Stimulated activated CD4-positive, alpha-beta T cell treated with anti-CD3 and anti-CD28 coated beads, Interleukin-2, amount 100 ng/mL, for 24 hours (primary cell): ENCODE measurements around the gene PDLIM1.
A peak's percentile ranks its signal among the peaks of the same experiment; 100 is the strongest.

Source experiments
- DNase-seq, 2 donors: peaks; one replicate each; pipeline ENCODE4 v3.0.0-alpha.2; 2020

PDLIM1 gene, protein sequence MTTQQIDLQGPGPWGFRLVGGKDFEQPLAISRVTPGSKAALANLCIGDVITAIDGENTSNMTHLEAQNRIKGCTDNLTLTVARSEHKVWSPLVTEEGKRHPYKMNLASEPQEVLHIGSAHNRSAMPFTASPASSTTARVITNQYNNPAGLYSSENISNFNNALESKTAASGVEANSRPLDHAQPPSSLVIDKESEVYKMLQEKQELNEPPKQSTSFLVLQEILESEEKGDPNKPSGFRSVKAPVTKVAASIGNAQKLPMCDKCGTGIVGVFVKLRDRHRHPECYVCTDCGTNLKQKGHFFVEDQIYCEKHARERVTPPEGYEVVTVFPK

GRCh38 chr10:95290461-95291364 is at the start of gene PDLIM1:
PDLIM1 (minus strand) TSS chr10:95291003; CDS start chr10:95290915, 88 bp downstream.
- peak; percentile 18 to 48 for DNase-seq

GRCh38 chr10:95339863-95340262 is 49.1 kb upstream of the PDLIM1 start:
- DNase-seq = no peak

- DNase-seq = no peak
These were observed 46.8 kb upstream of the PDLIM1 start for GRCh38 chr10:95337423-95338160.

DNA sequence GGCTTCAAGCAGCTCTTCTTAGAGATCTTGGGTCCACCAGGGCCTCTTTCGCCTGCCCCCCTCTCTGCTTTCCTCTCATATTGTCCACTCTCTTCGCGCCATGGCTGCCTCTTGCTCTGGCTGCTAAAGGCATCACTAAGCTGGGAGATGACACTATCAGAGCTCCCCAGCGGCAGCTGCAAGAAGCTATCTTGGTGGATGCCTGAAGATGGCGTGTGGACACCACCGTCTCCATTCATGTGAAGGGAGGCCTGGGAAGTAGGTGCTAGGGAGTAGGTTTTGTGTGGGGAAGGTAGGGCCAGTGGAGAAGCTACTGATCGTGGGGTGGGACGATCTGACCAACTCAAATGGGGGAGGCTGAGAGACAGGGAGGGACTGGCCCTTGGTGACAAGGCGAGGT is 45.9 kb upstream of the PDLIM1 start:
- DNase-seq = no peak

DNA sequence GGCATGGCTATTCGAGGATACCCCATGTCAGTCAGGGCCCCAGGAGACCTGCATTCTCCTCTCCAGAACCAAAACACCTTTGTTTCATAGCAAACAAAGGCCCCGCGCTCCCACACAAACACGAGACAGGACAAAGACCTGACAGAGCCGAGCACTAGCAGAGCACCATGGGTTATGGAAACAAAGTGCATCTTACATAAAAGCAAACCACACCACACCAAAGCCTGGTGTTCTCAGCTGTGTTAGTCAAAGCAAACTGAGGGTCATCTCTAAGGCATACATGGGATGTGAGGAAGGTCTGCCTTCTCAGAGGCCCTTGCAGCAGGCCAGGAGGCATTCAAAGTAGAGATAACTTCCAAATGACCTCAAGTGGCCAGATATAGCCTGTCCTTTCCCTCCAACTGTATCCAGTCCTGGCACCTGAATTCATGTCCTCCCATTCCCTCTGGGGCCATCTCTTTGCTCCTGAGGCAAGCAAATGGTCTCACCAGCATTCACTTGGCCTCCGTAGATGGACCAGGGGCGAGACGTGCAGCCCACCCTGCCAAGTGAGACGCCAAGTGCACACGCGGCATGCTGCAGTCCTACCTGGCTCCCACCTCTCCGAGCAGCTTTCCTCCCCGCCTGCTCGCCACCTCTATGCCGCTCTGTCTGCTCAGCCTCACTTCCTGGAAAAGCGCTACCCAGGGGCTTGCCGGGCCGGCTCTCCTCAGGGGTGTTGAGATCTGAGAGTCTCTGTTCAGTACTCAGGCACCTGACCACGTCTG is 45.3 kb upstream of the PDLIM1 start:
- DNase-seq = no peak

- DNase-seq = no peak
These were observed 44.0 kb upstream of the PDLIM1 start for GRCh38 chr10:95334805-95335144.

- DNase-seq = no peak
These were observed 43.4 kb upstream of the PDLIM1 start for GRCh38 chr10:95333997-95334804.

- DNase-seq = no peak
These were observed 42.0 kb upstream of the PDLIM1 start for GRCh38 chr10:95332666-95333249.

DNA sequence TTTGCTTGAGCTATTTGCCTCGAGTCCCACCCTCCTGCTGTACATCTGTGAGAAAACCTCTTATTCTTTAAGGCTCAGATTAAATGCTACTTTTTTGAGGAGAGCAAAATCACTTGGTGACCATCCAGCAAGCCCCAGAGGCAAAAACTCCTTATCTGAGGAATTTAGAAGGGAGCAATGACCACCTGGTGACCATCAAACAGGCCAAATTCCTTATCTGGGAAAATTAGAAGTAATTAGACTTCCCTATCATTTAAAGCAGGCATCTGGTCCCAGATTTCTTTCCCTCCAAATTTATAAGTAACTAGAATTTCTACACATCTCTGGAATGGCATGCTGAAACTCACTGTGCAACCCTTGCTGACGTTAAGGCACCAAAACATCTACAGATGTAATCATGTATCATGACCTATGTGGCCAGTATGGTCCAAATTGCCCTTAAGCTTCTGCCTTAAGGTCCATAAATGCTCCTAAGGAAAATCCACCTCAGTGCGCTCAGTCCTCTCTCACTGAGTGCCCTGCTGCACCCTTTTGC is 40.9 kb upstream of the PDLIM1 start:
- no peak for DNase-seq

DNA sequence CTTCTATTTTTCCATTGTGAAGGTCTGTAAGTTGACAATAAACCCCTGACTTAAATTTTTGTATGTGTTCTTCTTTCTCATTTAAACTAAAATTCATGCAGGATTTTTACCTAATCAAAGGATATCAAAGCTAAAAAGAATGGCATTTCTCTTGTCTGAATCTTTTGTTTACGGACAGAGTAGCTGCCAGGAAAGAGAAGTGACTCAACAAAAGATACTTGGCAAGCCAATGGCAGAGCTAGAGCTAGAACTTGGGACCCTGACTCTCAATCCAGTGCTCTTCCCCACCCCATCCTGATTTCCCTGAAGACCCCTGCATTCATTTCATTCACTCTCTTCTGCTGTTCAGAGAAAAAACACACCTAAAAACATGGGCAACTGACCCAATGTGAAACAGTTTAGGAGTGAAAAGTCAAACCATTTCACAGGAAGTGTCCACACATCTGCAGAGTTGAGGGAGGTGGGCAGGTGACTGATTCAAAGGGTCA is 40.2 kb upstream of the PDLIM1 start:
- DNase-seq = no peak

DNA sequence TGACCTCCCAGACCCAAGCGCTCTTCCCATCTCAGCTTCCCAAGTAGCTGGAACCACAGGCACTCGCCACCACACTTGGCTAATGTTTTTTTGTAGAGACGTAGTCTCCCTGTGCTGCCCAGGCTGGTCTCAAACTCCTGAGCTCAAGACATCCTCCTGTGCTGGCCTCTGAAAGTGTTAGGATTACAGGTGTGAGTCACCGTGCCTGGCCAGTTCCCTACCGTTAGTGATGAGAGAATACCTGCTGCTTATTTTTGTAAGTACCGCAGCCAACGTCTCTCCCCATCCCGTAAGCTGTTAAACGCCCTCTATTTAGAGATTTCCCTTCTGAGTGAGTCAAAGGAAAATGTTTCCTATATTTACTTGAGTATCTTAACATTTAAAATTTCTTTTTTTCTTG is 38.5 kb upstream of the PDLIM1 start:
- no peak for DNase-seq

- DNase-seq = no peak
These were observed 37.2 kb upstream of the PDLIM1 start for GRCh38 chr10:95328013-95328412.

DNA sequence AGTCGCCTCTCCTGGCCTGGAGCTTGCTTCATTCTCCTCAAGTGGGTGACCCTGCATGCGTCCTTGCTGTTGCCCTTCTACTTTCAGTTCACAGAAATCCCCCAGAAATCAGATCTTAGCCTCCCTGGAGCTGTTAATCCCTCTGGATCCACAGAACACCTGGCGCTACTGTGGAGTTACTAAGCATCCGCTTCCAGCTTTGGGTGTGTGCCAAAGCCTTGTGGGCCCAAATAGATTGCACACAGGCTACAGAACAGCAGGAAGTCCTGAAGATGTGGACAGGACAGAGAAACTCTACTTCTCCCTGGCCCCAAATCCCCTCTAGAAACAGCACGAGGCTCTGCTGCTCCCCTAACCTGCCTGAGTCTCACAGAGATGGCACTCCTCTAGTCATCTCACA is 36.6 kb upstream of the PDLIM1 start:
- DNase-seq = no peak

DNA sequence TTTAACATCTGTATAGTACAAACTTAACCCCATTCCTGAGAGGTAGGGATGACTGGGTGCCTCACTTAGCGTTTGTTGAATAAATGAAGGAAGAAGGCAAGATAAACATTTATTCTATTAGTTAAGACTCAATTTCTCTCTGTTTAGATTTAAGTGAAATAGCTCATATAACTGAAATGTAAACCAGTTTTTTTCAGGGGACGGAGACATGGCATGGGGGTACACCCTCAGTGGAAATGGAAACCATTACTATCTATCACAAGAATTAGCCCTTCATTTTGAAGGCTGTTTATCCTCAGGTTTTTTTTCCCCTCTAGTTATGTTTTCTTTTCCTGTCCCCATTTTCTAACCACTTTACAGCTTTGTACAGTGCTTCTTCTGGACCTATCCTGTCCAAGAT is 35.6 kb upstream of the PDLIM1 start:
- DNase-seq = no peak

GRCh38 chr10:95325863-95326262 is 35.1 kb upstream of the PDLIM1 start:
- no peak for DNase-seq

DNA sequence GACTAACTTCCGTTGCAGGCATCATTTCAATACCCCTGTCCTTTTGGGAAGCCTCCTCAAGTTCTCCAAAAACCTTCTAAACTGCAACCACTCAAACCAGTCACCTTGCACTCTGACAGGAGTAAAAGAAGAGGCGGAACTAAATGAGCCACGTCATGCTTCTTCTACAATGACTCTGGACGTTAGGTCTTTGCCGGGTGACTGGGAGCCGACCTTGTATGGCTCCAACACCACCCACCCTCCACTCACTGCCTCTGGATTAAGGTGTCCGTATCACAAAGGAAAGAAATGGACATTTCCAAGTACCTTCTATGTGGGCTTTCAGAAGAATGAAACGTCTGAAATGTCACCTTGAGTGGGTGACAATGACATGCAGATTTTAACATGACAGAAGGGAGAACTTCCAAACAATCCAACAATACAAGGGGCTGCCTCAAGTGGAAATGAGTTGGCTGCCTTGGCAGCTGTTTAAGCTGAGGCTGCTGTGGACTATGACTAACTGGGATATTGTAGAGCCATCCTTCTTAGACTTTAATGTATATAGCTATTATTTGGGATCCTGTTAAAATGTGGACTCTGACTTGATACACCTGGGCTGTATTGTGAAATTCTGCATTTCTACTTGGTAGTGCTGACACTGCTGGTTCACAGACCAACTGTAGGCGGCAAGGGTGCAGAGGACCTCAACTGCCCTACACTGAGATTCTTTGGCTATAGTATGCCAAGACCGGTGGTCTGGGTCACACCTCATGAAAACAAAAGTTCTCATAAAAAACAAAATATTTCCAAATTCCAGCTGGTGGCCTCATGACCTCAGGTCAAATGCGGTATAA is 33.8 kb upstream of the PDLIM1 start:
- DNase-seq = no peak

- DNase-seq = no peak
These were observed 30.9 kb upstream of the PDLIM1 start for GRCh38 chr10:95321554-95322301.

GRCh38 chr10:95319239-95319638 is 28.4 kb upstream of the PDLIM1 start:
- DNase-seq = no peak

DNA sequence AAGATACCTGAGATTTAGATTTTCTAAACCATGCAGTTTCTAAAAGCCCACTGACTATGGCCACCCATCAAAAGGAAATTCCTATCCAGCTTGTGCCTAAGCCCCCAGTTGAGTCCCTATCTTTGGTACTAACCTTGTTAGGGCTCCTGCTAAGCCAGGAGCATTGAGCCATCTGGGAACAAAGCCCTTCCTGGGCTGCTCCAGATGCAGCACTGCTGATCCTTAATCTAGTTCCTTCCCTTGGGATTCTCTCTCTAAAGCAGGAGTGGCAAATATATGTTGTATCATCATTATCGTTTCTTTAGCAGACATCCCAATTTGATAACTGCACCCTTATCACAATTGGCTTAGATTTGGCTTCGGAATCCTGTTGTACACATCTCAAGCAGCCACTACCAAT is 24.7 kb upstream of the PDLIM1 start:
- no peak for DNase-seq
